GM20000 (cell line): Measurements from ENCODE around the gene ATG16L2.
"Not testable (repeated sequence)": the region's sequence is repeated elsewhere in the genome, so short reads cannot be mapped to it uniquely, and the experiment has no call there.

Experiments
- DNase-seq: peaks from one replicate; pipeline ENCODE4 v3.0.0; 2012; ENCODE audit warnings: low spot score
- TF ChIP-seq, protein P1 (sequence below): IDR thresholded peaks from 2 replicates; pipeline ENCODE4 v1.5.1; 2012; ENCODE audit warnings: mild to moderate bottlenecking, control low read depth; ENCODE audit errors: extremely low read depth, missing control alignments

Gene ATG16L2

DNA sequence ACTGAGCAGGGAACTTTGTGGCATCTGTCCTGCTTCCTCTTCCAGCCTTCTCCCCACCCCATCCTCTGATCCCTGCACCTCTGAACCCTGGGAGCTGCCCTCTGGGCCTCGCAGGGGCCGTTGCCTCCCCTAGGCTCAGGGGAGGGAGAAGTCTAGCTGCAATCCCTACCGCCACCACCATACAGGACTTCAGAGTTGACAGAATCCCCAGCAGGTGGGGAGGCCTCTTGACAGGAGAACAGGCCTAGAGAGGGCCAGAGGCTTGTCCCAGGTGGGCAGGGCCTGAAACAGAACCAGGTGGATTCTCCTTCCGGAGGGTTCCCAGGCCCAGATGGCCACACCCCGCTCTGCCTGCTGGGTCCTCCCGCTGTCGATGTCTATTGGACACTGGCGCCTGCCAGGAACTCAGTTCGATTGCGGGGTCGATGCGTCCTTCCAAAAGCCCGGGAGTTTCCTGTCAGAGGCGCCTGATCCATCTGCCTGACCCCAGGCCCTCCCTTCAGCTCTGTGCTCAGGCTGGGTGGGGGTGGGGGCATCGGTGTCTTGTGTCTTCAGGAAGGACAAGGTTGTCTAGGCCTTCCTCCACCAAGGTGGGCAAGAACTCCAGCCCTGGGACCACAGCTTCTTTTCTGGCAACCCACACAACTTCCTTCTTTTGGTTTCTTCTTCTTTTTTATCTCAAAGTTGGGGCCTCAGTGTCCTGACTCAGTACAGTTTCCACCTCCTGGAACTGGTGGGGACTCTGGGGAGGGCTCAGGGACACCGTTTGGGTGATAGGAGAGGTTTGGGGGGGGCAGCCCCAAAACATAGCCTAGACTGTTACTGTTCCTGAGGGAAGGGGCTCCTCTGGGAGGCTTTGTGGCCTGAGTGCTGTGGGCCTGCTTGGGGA, 26.8 kb upstream of the ATG16L2 start:
- TF ChIP-seq, protein P1, sequence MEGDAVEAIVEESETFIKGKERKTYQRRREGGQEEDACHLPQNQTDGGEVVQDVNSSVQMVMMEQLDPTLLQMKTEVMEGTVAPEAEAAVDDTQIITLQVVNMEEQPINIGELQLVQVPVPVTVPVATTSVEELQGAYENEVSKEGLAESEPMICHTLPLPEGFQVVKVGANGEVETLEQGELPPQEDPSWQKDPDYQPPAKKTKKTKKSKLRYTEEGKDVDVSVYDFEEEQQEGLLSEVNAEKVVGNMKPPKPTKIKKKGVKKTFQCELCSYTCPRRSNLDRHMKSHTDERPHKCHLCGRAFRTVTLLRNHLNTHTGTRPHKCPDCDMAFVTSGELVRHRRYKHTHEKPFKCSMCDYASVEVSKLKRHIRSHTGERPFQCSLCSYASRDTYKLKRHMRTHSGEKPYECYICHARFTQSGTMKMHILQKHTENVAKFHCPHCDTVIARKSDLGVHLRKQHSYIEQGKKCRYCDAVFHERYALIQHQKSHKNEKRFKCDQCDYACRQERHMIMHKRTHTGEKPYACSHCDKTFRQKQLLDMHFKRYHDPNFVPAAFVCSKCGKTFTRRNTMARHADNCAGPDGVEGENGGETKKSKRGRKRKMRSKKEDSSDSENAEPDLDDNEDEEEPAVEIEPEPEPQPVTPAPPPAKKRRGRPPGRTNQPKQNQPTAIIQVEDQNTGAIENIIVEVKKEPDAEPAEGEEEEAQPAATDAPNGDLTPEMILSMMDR: no peak
- DNase-seq: peak; percentile 76

DNA sequence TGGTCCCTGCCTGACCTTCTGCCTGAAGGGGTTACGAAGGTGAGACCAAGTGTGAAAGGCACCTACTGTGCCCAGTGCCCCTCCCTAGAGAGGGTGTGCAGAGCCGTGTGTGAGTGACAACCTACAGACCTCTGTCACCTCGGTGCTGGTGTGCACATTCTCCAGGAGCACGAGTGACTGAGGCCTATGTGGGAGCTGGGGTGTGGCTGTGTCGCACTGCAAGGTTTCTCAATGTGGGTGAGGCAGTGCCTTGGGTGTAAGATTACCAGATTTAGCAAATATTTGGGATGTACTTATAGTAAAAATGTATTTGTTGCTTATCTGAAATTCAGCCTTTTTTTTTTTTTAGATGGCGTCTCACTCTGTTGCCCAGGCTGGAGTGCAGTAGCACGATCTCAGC, 26.0 kb upstream of the ATG16L2 start:
- DNase-seq: no peak
- TF ChIP-seq, protein P1: no peak

DNA sequence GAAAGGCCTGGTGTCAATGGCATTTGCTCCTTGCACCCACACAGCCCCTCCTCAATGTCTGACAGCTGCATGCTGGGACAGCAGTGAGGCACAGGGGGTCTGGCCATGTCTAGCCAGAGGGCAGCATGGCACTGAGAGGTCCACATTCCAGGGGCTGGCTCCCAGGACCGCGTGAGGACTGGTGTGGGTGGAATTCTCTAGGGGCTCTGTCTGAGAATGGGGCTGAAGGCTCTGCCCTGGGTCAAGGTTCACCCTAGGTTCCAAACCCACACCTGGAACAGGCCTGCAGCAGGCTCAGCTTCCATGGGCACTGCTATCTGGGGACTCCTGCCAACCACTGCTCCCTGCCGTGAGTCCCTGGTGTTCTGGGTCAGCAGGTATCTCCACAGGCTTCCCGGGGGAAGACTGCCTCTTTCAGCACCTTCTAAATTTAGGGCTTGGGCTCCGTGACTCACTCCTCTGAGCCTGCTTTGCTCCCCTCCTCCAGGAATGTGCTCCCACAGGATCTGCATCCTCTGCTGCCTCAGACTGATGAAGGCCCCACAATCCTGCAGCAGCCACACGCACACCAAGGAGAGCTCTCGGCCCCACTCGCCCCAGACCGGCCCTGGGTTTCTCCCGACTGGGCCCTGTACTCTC, 24.6 kb upstream of the ATG16L2 start:
- TF ChIP-seq, protein P1: no peak
- DNase-seq: no peak

DNA sequence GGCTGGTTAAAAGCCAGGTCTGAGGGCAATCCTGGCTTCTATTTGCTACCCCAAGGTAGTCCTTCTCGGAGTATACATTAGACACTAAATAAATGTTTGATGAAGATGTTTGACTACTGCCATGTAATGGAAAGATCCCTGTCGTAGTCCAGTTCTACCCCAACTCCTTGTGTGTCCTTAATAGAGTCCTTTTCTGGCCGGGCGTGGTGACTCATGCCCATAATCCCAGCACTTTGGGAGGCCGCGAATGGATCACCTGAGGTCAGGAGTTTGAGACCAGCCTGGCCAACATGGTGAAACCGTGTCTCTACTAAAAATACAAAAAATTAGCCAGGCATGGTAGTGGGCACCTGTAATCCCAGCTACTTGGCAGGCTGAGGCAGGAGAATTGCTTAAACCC, 23.0 kb upstream of the ATG16L2 start:
- DNase-seq: not testable (repeated sequence)

DNA sequence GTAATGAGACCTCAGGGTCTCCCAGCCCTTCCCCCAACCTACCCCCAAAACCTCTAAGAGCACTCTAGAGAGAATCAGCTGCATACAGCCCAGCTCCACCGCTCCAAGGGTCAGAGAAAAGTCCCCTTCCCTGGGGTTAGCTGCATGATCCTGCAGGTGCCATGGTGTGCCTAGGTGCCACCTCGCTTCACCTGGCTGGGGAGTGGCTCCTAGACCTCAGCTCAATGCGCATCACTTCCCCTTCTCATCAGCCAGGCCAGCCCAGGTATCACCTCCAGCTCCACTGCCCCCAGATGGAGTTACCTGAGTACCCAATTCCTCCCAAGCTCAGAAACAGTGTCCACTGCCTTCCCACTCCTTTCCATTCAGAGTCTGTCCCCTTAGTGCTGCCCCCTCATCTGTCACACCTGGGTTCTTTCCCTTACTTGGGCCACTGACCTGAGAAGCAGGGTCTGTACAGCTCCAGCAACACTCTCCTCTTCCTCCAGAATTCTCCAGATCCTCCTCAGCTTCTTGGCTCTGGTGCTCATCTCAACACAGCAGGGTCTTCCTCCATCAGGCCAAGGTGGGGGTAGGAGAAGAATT, 21.7 kb upstream of the ATG16L2 start:
- peak; percentile 5 for DNase-seq
- TF ChIP-seq, protein P1: no peak

DNA sequence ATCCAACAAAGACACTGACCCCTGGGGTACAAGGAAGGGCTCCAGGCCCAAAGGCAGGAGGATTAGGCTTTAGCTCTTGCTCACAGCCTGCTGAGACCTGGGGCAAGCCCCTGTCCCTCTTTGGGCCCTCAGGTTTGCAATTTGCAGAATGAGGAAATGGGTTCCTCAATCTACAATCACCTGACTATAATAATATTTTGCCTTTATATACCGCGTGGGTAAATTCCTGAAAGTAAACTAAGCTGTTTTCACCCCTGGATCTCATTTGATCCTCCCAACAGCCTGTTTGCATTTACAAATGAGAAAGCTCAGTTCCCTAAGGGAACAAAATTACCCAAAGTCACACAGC, 21.2 kb upstream of the ATG16L2 start:
- no peak for DNase-seq
- TF ChIP-seq, protein P1: no peak

DNA sequence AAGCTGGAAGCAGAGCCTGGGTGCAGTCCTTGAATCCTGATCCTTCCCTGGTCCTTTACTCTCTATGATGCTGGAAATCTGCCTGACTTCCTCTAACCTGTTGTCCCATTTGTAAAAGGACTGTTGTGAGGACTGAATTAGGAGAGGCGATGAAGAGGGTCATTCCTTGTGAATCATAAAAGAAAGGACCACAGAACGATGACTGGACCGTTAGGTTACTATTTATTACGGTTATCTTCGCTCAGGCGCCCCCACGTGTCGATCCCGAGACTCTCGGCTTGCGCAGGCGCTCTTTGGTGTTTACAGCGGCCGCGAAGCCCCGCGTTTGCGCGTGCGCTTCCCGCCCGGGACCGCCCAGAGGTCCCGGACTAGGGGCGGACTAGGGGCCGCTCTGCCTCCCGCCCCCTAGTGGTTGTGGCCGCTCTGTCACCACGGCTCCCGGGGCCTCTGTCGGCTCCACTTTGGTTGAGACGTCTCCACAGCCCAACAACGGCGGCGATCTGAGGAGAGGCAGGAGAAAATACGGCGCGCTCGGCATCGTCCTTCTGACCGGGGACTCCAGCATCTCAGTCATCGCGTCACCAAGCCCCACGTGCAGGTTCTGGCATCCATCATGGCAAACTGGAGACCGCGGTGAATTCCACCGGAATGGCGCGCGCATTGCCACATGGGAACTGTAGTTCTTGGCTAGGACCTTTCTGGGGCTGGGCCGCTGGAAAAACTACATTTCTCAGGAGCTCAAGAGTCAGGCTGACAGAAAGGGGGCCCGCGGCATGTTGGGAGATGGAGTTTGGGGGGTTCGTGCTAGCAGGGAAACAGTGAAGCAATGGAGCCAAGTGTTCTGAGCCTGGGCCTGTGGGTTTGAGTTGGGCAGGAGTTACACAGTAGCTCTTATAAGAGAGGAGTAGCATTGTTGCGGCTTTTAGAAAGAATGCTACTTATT, 20.5 kb upstream of the ATG16L2 start, which contains the start of gene STARD10:
Gene STARD10, minus strand, starts transcription at position 623 of the 943 bp plus-strand sequence. CDS start 12,866 bp downstream, outside the sequence.
- DNase-seq: peak; percentile 95
- TF ChIP-seq, protein P1: peak; percentile 61
